ENCODE data around the gene ALDH7A1. TPM values are rescaled to one million over a fixed set of nuclear protein-coding genes. Genes with fewer than 3 reads are reported as not detected.
"Not testable (repeated sequence)": the region's sequence is repeated elsewhere in the genome, so short reads cannot be mapped to it uniquely, and the experiment has no call there.

The ALDH7A1 gene
- total RNA-seq, 3 donors from 2014 or later = 39.4 to 46.1 (median 41.6) TPM

DNA sequence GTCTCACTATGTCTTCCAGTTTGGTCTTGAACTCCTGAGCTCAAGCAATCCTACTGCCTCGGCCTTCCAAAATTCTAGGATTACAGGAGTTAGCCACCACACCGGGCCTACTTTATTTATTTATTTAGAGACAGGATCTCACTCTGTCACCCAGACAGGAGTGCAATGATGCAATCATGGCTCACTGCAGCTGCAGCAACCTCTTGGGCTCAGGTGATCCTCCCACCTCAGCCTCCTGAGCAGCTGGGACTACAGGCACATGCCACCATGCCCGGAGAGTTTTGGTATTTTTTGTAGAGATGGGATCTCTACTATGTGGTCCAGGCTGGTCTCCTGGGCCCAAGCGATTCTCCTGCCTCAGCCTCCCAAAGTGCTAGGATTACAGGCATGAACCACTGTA lies 38.5 kb upstream of the ALDH7A1 start:
- no peaks in the 10 kb centered on the region for H3K9me3 ChIP-seq
- no peak overlapping the region for H3K4me3 ChIP-seq
- ATAC-seq (no peak), DNase-seq (no peak)
- TF ChIP-seq, protein P1, sequence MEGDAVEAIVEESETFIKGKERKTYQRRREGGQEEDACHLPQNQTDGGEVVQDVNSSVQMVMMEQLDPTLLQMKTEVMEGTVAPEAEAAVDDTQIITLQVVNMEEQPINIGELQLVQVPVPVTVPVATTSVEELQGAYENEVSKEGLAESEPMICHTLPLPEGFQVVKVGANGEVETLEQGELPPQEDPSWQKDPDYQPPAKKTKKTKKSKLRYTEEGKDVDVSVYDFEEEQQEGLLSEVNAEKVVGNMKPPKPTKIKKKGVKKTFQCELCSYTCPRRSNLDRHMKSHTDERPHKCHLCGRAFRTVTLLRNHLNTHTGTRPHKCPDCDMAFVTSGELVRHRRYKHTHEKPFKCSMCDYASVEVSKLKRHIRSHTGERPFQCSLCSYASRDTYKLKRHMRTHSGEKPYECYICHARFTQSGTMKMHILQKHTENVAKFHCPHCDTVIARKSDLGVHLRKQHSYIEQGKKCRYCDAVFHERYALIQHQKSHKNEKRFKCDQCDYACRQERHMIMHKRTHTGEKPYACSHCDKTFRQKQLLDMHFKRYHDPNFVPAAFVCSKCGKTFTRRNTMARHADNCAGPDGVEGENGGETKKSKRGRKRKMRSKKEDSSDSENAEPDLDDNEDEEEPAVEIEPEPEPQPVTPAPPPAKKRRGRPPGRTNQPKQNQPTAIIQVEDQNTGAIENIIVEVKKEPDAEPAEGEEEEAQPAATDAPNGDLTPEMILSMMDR (IDR thresholded peaks at IDR 0.05) = no peak
- no peaks in the 10 kb centered on the region for H3K36me3 ChIP-seq (ENCODE audit: low read depth)
- intact Hi-C loops (cut with DNase I, micrococcal nuclease) = no loop called here
- no peaks in the 10 kb centered on the region for H3K4me1 ChIP-seq (ENCODE audit: low read depth)

GRCh38 chr5:126631920-126632319 lies 36.9 kb upstream of the ALDH7A1 start:
- no peaks in the 10 kb centered on the region for H3K4me1 ChIP-seq (ENCODE audit: low read depth)
- ATAC-seq (no peak), DNase-seq (no peak)
- TF ChIP-seq, protein P1 (IDR thresholded peaks at IDR 0.05) = no peak
- no peak overlapping the region for H3K4me3 ChIP-seq
- intact Hi-C loops (cut with DNase I, micrococcal nuclease) = no loop called here
- no peaks in the 10 kb centered on the region for H3K9me3 ChIP-seq
- no peaks in the 10 kb centered on the region for H3K36me3 ChIP-seq (ENCODE audit: low read depth)

GRCh38 chr5:126628102-126628501 lies 33.1 kb upstream of the ALDH7A1 start:
- ATAC-seq = no peak
- DNase-seq = no peak
- no peaks in the 10 kb centered on the region for H3K9me3 ChIP-seq
- H3K4me1 ChIP-seq (ENCODE audit: low read depth) = peaks cover 8% of the 10 kb centered on the region
- H3K36me3 ChIP-seq (ENCODE audit: low read depth) = no peaks in the 10 kb centered on the region
- intact Hi-C loops (cut with DNase I, micrococcal nuclease) = no loop called here
- TF ChIP-seq, protein P1 (IDR thresholded peaks at IDR 0.05) = no peak
- no peak overlapping the region for H3K4me3 ChIP-seq

- TF ChIP-seq, protein P1 (IDR thresholded peaks at IDR 0.05) = no peak
- intact Hi-C loops (cut with DNase I, micrococcal nuclease) = no loop called here
- no peaks in the 10 kb centered on the region for H3K36me3 ChIP-seq (ENCODE audit: low read depth)
- H3K4me1 ChIP-seq (ENCODE audit: low read depth) = peaks cover 8% of the 10 kb centered on the region
- no peaks in the 10 kb centered on the region for H3K9me3 ChIP-seq
- ATAC-seq = no peak
- H3K4me3 ChIP-seq = no peak overlapping the region
- DNase-seq = no peak
Measured at GRCh38 chr5:126624534-126624933, 29.5 kb upstream of the ALDH7A1 start.

GRCh38 chr5:126619781-126620180 lies 24.8 kb upstream of the ALDH7A1 start:
- no peaks in the 10 kb centered on the region for H3K9me3 ChIP-seq
- peaks cover 7% of the 10 kb centered on the region for H3K4me1 ChIP-seq (ENCODE audit: low read depth)
- H3K4me3 ChIP-seq = no peak overlapping the region
- H3K36me3 ChIP-seq (ENCODE audit: low read depth) = no peaks in the 10 kb centered on the region
- no peak for DNase-seq
- intact Hi-C loops (cut with DNase I, micrococcal nuclease) = no loop called here
- ATAC-seq = no peak
- TF ChIP-seq, protein P1 (IDR thresholded peaks at IDR 0.05) = no peak

- H3K36me3 ChIP-seq (ENCODE audit: low read depth); H3K4me1 ChIP-seq (ENCODE audit: low read depth); intact Hi-C loops (cut with DNase I, micrococcal nuclease); ATAC-seq; H3K4me3 ChIP-seq; H3K9me3 ChIP-seq; DNase-seq: not testable (repeated sequence)
Measured at GRCh38 chr5:126617603-126618002, 22.6 kb upstream of the ALDH7A1 start.

Measured in mucosa of descending colon (tissue), 3 donors.